Esophagus squamous epithelium (tissue), 5 donors: Measurements from ENCODE around the gene EDDM13. TPM values are rescaled to one million over a fixed set of nuclear protein-coding genes. Genes with fewer than 3 reads are reported as not detected.
A peak's percentile ranks its signal among the peaks of the same experiment; 100 is the strongest.

Experiments
- DNase-seq: peaks from one replicate; lab custom pipeline; 2025; lab: John Stamatoyannopoulos, UW
- H3K27ac ChIP-seq, 4 donors: fragments of 200-600 bp; sonication (generic); one replicate each; pipeline ENCODE4 v1.5.1; 2016 to 2019; ENCODE audit warnings: mild to moderate bottlenecking in 1 of 4
- H3K27me3 ChIP-seq, 4 donors: fragments of 200-600 bp; sonication (generic); 1 replicate in 3 of 4; 2 replicates in 1 of 4; pipeline versions ENCODE4 v1.5.1 to v1.6.0; 2017 to 2021; ENCODE audit warnings: antibody characterized with exemption in 1 of 4
- H3K36me3 ChIP-seq, 3 donors: fragments of 200-600 bp; sonication (generic); one replicate each; pipeline ENCODE4 v1.5.1; 2016 to 2019
- H3K4me1 ChIP-seq, 3 donors: fragments of 200-600 bp; sonication (generic); one replicate each; pipeline ENCODE4 v1.5.1; 2017 to 2019
- H3K4me3 ChIP-seq, 4 donors: fragments of 200-600 bp; sonication (generic); 1 replicate in 3 of 4; 2 replicates in 1 of 4; pipeline ENCODE4 v1.5.1; 2016 to 2019; ENCODE audit warnings: mild to moderate bottlenecking in 2 of 4, moderate library complexity in 1 of 4
- H3K9me3 ChIP-seq, 3 donors: fragments of 200-600 bp; sonication (generic); one replicate each; pipeline ENCODE4 v1.5.1; 2016 to 2019
- POLR2A ChIP-seq, 4 donors: fragments of 450-650 bp; IDR thresholded peaks; one replicate each; pipeline ENCODE4 v1.6.1; 2017; ENCODE audit warnings: antibody characterized with exemption in 4 of 4, mild to moderate bottlenecking in 4 of 4, moderate library complexity in 3 of 4
- WGBS, 2 donors: methylation state at CpG; one replicate each; pipeline ENCODE4 v1.1.5; 2018; 5-methylcytosine and 5-hydroxymethylcytosine counted together
- intact Hi-C: fragments of 100-400 bp; cut with DNase I; formaldehyde crosslinking; loops from one replicate; pipeline ENCODE4 v1.15.0; 2022
- total RNA-seq, 4 donors: library from RNA; depleted of rRNA; stranded (reverse); fragments of >200 nt; gene quantifications; one replicate each; pipeline ENCODE4 v1.1.0, GENCODE V29; 2016
- TF ChIP-seq, protein P1 (sequence below), 6 experiments: fragments of 450-650 bp in 4 of 6; fragments of 200-600 bp in 2 of 6; sonication (generic) in 2 of 6; IDR thresholded peaks; one replicate each; pipeline ENCODE4 v1.5.1; 2016 to 2019; ENCODE audit warnings: antibody characterized with exemption in 6 of 6, mild to moderate bottlenecking in 4 of 6, moderate library complexity in 4 of 6
- donor health status: DM: yes; HTN: yes; CAD: no.

EDDM13 gene
- total RNA-seq, 4 donors from 2014 or later = 0.95 to 2.4 TPM; not detected in 2

DNA sequence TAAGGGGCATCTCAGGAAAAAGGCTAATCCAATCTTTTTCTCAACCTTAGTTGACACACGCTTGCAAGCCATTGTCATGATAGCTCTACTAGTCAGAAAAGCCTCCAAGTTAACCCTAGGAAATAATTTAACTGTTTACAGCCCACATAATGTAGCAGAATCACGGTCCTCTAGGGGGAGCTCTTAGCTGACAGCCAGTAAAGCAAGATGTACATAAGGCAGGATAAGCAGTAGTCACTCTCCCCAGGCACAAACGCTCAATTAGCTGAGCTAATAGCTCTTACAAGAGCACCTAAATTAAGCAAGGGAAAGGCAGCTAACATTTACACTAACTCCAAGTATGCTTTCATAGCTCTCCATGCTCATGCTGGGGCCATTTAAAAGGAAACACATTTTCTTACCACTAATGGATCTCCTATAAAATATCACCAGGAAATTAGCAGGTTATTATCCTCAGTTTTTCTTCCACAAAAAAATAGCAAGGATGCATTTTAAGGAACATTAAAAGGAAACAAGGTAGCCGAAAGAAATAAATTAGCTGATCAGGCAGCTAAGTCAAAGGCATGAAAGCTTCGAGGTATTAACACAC, 75.8 kb downstream of the EDDM13 start:
- no peak overlapping the region for H3K4me3 ChIP-seq

DNA sequence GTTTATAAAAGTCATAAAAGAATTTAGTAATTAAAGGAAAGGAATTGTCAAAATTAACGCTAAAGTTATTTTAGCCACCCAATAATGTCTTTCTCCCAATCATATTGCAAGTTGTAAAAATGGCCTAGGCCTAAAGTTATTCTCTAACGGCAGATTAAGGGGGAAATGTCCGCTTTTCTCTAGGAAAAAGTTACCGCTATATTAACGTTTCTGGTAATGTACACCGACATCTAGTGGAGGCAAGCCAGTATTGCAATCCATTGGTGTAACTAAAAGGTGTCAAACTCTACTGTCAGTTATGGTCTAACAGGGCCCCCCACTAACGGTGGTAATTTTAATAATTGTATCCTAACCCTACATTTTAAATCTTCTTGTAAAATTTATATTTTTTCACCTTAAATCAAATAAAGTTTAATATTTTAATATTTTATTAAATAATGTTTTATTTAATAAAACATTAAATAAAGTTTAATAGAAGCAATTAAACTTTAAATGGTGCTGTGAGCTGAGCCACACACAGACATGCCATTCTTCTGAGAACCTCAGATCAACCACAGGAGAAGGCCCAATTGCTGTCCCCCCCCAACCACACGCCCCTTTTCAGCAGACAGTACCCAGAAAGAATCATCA, 78.0 kb downstream of the EDDM13 start:
- H3K27ac ChIP-seq = no peak overlapping the region
- H3K27me3 ChIP-seq = no peaks in the 10 kb centered on the region
- 13 to 17% methylated on average over 8 of the region's 8 CpGs for WGBS, 2 donors
- H3K4me1 ChIP-seq = no peaks in the 10 kb centered on the region
- intact Hi-C loops = no loop called here
- H3K9me3 ChIP-seq = no peaks in the 10 kb centered on the region
- no peaks in the 10 kb centered on the region for H3K36me3 ChIP-seq
- DNase-seq = no peak
- no peak overlapping the region for H3K4me3 ChIP-seq
- TF ChIP-seq, protein P1, sequence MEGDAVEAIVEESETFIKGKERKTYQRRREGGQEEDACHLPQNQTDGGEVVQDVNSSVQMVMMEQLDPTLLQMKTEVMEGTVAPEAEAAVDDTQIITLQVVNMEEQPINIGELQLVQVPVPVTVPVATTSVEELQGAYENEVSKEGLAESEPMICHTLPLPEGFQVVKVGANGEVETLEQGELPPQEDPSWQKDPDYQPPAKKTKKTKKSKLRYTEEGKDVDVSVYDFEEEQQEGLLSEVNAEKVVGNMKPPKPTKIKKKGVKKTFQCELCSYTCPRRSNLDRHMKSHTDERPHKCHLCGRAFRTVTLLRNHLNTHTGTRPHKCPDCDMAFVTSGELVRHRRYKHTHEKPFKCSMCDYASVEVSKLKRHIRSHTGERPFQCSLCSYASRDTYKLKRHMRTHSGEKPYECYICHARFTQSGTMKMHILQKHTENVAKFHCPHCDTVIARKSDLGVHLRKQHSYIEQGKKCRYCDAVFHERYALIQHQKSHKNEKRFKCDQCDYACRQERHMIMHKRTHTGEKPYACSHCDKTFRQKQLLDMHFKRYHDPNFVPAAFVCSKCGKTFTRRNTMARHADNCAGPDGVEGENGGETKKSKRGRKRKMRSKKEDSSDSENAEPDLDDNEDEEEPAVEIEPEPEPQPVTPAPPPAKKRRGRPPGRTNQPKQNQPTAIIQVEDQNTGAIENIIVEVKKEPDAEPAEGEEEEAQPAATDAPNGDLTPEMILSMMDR (IDR thresholded peaks at IDR 0.05) = peak; percentile 70 to 88 (median 77)
- TF ChIP-seq POLR2A (IDR thresholded peaks at IDR 0.05) = no peak

More for the DNA sequence above, 75.8 kb downstream of the EDDM13 start:
- 58 to 60% methylated on average over 5 of the region's 5 CpGs for WGBS, 2 donors
- Histone ChIP-seq H3K36me3 (no peaks in the 10 kb centered on the region), H3K27ac (no peak overlapping the region), H3K4me1 (no peaks in the 10 kb centered on the region), H3K9me3 (no peaks in the 10 kb centered on the region), H3K27me3 (no peaks in the 10 kb centered on the region)
- no peak for TF ChIP-seq POLR2A (IDR thresholded peaks at IDR 0.05)
- TF ChIP-seq, protein P1 (IDR thresholded peaks at IDR 0.05) = peak in 2 of 6 experiments; percentile 11 to 45
- no peak for DNase-seq
- intact Hi-C loops = no loop called here

DNA sequence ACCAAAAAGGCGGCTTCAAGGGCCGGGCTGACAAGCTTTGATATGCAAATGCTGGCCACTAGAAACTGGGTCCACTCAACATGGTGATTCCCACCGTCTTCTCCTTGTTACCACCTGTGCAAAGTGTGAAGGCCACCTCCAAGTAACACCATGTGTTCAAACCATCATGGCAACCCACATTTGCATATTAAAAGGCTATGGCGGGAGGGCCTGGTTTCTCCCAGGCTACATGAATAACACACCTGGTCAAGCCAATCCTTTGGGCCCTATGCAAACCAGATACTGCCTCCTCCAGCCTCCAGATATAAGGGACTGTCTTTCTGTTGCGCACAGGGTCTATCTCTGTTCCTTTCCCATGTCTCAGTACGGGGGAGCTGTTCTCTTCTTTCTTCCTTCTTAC, 78.7 kb downstream of the EDDM13 start:
- WGBS, 2 donors = 71 to 75% methylated on average over 6 of the region's 6 CpGs
- Histone ChIP-seq H3K4me1 (no peaks in the 10 kb centered on the region), H3K4me3 (no peak overlapping the region), H3K27me3 (no peaks in the 10 kb centered on the region), H3K27ac (no peak overlapping the region), H3K36me3 (no peaks in the 10 kb centered on the region), H3K9me3 (no peaks in the 10 kb centered on the region)
- no peak for DNase-seq
- no peak for TF ChIP-seq POLR2A (IDR thresholded peaks at IDR 0.05)
- TF ChIP-seq, protein P1 (IDR thresholded peaks at IDR 0.05) = no peak
- intact Hi-C loops = no loop called here

DNA sequence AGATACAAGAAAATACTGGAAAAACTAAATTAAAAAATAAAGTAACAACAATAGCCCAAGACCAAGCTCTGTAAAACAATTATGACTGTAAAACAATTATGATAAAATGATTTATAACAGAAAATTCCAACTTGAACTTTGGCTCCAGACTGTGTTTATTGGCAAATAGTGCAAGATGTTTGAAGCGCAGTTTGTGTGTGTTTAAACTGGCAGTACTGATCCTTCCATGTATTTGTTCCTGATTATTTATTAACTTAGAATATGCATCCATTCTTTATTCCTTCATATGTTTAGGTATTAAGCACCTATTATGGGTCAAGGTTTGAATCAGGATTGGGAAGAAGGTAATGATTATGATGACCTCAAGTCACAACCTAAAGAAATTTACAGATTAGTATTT, 83.0 kb downstream of the EDDM13 start:
- DNase-seq = no peak
- Histone ChIP-seq H3K27ac (no peak overlapping the region), H3K27me3 (no peaks in the 10 kb centered on the region), H3K4me1 (no peaks in the 10 kb centered on the region), H3K4me3 (no peak overlapping the region), H3K9me3 (peaks cover 0 to 11% (median 1%) of the 10 kb centered on the region in 3 donors), H3K36me3 (no peaks in the 10 kb centered on the region)
- 48 to 73% methylated on average over 1 of the region's 1 CpG for WGBS, 2 donors
- intact Hi-C loops = no loop called here
- TF ChIP-seq POLR2A (IDR thresholded peaks at IDR 0.05) = no peak
- TF ChIP-seq, protein P1 (IDR thresholded peaks at IDR 0.05) = no peak

DNA sequence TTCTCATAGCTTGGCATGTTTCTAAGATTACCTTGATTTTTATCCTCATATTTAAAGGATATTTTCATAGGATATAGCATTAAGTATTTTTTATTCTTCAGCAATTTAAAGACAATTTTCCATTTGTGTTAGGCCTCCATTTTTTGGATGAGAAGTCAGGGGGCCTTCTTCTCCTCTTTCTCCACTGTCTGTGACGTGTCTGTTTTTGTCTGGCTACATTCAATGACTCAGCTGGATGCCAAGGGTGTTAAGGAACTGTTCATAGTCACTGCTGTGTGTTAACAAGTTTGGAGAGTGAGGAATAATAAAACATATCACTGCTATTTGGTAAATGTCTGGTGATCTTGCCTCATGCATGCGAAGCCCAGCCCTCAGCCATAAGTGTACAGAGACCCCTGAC, 84.4 kb downstream of the EDDM13 start:
- H3K27me3 ChIP-seq = no peaks in the 10 kb centered on the region
- H3K4me3 ChIP-seq = no peak overlapping the region
- H3K27ac ChIP-seq = no peak overlapping the region
- DNase-seq = no peak
- no peaks in the 10 kb centered on the region for H3K4me1 ChIP-seq
- H3K9me3 ChIP-seq = peaks cover 0 to 19% (median 14%) of the 10 kb centered on the region in 3 donors
- no peak for TF ChIP-seq POLR2A (IDR thresholded peaks at IDR 0.05)
- TF ChIP-seq, protein P1 (IDR thresholded peaks at IDR 0.05) = no peak
- H3K36me3 ChIP-seq = peaks cover 0 to under 1% (median 0%) of the 10 kb centered on the region in 3 donors
- intact Hi-C loops = no loop called here
- 33 to 68% methylated on average over 2 of the region's 2 CpGs for WGBS, 2 donors
